ENCODE results near the gene SELENOO.

Gene SELENOO

DNA sequence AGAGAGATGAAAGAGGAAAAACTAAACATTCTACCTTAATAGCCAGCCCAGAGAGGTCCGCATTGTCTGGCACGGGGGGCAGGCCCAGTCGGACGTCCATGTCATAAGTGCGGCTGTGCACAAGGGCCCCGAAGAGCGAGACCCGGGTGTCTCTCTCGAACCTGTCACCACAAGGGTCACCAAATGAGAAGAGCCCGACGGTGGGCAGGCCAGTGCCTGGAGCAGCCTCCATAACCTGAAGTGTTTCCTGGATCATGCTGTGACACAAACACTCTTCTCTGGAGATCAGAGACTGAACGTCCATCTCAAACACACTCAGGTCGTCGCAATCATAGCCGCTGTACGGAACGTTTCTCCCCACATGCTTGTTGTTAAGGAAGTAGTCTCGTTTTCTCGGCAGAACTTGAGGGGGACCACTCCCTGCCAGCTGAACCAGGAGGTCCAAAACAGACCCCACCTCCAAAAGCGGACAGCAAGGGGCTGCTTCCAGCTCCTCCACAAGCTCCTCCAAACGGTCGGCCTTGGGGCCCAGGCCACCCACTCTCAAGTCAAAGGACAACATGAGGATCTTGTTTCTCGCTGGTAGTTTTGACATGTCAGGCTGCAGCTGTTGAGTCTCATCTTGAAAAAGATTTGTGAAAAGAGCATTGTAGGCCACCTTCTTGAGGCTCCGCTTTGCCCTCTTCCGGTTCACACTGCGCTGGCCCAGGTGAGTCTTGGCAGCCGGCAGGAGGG is 43.0 kb downstream of the SELENOO start:
- no peak for DNase-seq

DNA sequence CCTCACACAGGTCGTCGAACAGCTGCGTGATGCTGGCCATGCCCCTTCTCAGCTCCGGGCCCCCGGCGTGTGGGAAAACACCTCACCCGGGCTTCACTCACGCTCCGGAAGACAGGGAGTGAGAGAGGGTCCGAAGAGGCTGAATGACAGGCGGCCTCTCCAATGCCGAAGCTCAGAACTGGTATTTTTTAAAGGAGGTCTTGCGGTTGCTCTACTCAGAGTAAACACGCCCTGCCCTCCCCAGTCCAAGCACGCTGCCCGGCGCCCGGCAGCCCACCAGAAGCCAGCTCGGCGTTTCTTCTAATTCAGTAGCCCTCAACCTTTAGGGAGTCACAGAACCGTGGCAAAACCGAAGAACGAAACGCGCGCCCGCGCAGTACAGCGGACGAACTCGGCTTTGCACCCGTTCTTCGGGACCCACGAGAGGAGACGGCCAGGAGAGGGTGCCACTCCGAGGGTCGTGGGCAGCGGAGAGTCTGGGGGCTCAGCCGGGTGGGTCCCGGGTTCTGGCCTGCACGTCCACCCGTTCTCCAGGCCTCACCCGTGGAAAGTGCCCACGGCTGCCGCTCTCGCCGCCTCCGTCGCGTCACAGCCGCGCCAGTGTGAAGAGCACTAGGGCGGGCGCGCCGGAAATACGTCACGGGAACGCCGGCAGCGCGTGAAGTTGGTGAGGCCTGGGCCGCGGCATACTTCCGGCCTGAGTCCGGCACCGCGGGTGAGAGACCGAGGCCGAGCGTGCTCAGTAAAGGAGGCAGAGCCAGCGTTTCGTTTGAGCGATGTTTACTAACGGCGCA is 43.8 kb downstream of the SELENOO start, which contains the start of gene TUBGCP6:
Gene TUBGCP6, minus strand, starts transcription at position 604 of the 794 bp plus-strand sequence. Its CDS starts 564 bp downstream, at position 40.
- DNase-seq = peak; percentile 78

DNA sequence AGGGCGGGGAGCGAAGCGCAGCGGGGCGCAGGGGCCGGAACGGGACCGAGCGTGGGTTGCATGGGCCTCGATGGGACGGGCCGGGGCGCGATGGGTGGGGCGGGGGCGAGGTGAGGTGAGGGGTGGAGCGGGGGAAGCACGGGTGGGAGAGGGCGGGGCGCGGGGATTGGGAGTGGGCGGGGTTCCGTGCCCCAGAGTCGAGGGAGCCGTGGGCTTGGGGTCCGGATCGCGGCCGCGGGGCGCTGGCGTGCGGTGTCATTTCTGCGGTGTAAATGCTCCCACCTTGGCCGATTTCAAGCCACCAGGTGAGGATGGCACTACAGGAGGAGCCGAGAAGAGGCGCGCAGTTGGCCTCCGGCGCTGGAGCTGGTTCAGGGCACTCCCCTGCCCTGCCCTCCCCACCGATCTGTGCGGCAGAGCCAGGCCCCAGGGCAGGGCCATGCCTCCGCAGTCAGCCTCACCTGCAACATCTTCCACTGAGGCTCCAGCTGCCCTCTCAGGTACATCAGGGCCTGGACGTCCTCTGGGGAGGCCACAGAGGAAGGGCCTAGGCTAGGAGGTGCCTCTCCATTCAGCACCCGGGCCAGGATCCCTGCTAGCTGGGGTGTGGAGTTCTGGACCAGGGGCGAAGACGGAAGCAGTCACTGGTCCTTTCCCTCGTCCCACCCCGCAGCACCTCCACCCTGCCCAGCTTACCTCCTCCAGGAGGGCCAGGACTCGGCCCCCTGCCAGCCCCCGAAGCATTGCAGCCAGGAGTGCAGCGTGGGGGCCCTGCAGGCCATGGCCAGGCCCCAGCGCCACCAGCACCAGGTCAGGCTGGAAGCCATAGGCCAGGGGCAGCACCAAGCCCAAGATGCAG is 44.6 kb downstream of the SELENOO start:
- DNase-seq = no peak

GRCh38 chr22:50246242-50247175 is 45.7 kb downstream of the SELENOO start:
- DNase-seq = no peak

GRCh38 chr22:50247748-50248147 is 46.9 kb downstream of the SELENOO start:
- DNase-seq = peak; percentile 65

- DNase-seq = no peak
These were observed 47.6 kb downstream of the SELENOO start for GRCh38 chr22:50248196-50249081.

- no peak for DNase-seq
These were observed 48.8 kb downstream of the SELENOO start for GRCh38 chr22:50249341-50250248.

DNA sequence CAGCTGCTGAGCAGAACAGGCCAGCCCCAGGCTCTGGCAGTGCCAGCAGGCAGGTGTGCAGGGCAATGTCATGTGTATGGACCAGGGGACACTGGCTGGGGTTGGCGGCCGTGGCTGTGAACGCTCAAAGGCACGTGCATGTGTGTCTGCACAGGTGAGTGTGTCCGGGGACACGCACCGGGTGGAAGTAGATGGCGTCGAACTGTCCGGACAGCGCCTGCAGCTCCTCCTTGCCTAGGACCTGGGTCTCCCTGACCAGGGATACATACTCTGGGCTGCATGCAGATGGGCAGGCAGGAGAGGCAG is 49.4 kb downstream of the SELENOO start:
- DNase-seq = no peak

GRCh38 chr22:50250555-50251476 is 50.0 kb downstream of the SELENOO start, which contains the start of gene HDAC10:
HDAC10 (minus strand) TSS chr22:50251265; CDS start chr22:50251032, 233 bp downstream.
- peak; percentile 61 for DNase-seq

DNA sequence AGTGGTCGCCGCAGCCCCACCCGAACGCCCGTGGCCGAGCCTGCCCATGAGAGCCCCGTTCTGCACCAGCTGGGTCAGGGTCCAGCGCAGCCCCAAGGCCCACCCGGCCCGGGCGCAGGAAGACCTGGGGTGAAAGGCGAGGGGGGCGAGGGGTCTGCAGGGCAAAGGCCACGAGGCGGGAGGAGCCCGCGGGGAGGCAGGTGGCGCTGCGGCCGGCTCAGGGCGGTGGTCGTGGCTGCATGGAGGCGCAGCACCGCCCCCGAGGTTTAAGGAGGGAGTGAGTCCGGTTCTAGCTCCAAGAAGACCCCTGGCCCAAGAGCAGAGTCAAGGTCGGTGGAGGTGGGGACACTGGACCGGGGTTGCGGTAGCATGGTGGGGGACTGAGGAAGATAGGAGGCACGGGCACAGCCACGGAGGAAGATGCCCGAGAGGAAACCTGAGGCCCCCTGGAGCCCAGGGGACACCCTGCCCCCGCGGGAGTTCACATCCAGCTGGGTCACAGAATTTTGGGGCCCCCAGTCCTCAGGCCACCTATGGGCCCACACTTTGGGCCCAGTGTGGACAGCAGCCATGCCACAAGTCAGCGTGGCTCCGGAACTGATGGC is 50.8 kb downstream of the SELENOO start:
- no peak for DNase-seq

GRCh38 chr22:50252082-50253045 is 51.6 kb downstream of the SELENOO start:
- peak; percentile 26 for DNase-seq

DNA sequence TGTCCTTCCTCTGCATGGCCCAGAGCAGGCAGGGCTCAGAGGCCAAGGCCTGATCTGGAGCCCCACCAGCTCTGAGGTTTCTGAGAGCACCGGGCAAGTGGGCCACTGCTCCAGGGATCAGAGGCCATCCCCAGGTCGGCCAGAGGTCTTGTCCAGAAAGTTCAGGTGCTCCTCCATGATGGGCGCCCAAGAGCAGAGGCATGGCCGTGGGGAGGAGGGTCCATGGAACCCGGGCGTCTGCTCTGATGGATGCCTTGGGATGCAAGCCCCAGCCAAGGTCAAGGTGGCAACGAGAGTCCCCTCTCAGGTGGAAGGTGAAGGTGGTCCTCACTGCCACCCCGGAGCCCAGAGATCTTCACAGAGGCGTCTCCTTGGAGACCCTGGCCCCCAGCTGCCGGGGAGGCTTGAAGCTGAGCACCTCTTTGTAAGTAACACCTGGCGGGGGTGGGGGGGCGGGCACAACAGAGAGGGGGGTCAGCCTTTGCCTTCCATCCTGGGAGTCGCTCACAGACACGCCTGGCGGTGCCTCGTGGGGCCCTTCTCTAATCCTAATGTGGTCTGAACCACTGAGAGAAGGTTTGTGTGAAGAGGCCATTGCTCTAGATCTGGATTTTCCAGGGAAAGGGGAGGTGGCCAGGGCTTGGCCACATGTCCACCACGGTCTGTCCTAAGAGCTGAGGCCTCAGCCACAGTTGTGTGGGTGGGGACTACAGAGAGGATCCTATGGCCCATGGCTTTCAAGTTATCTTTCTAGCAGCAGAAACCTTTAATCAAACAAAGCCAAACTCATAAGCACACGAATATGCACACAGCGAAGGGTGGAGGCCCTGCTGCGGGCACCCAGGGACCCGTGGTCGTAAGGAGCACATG is 52.5 kb downstream of the SELENOO start:
- DNase-seq = no peak

- no peak for DNase-seq
These were observed 53.1 kb downstream of the SELENOO start for GRCh38 chr22:50253941-50254340.

DNA sequence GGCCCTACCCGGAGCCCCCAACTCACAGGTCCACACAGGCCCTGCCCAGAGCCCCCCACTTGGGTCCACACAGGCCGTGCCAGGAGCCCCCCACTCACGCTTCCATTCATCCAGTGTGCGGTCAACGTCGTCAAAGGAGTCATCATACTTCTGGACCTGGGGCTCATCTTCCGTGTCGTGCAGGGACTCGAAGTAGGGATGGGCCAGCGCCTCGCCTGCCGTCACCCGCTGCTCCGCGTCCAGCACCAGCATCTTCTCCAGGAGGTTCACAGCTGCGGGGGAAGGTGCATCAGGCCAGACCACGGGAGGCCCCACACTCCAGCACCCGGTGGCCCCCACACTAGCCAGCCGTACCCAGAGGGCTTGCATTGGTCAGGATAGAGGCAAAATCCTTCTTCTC is 54.3 kb downstream of the SELENOO start:
- no peak for DNase-seq

DNA sequence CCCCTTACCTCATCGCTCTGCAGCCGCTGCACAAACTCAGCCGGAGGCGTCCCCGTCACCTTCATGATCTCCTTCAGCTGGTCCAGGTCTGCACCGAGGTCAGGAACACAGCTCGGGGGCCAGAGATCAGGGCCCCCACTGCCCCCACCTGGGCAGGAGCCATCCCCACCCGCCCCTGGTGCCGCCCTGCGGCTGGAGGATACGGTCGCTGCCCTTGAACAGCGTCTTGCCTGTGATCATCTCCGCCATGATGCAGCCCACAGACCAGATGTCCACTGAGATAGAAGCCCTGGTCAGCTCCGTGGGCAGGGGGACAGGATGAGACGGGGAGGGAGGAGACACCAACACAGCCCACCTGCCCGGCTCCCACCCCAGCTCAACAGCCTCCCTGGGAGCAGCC is 54.8 kb downstream of the SELENOO start:
- no peak for DNase-seq

DNA sequence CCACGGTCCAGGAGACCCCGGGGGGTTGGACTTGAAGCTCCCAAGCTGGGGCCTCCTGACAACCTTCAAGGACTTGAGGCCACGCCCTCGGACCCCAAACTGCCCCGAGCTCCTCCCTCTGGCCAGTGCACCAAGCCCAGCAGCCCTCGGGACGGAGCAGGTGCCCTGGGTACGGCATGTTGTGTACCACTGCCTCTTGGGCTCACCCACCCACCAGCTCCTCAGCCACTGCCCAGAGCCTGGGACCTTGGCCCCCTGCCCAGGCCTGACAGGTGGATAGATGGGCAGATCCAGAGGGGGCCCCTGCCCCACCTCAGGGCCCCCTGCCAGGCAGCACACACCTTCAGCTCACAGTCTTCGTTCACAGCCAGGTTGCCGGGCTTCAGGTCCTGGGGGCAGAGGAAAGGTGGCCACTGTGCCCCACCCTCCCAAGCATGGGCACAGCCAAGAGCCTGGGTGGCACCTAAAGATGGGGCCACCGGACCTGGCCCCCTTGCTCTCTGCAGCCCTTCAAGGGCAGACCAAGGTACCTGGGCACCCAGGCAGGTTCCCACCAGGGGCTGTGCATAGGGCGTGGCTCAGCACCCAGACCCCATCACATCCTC is 55.5 kb downstream of the SELENOO start:
- DNase-seq = no peak

All from NCI-H226 (cell line).